MCF 10A (cell line): ENCODE measurements around the gene SLC25A26. TPM values are rescaled to one million over a fixed set of nuclear protein-coding genes. Genes with fewer than 3 reads are reported as not detected.
"Not testable (repeated sequence)": the region's sequence is repeated elsewhere in the genome, so short reads cannot be mapped to it uniquely, and the experiment has no call there.

Experiments
- BruUV-seq: library from RNA; stranded (reverse); fragments of 400-500 nt; replicated peaks from 2 replicates; lab custom pipeline; 2021; lab: Mats Ljungman, UMichigan
- CTCF ChIA-PET: fragments of 300-600 bp; sonication (Branson Sonifier 250); formaldehyde crosslinking; extraction: SDS; loops from one replicate; lab custom pipeline; 2021; ENCODE audit warnings: antibody characterized with exemption, inconsistent platforms; lab: Yijun Ruan, JAX
- POLR2A ChIA-PET: fragments of 300-600, 350-650 bp; sonication (Branson Sonifier 250); formaldehyde crosslinking; extraction: SDS; loops from one replicate; lab custom pipeline; 2020; ENCODE audit warnings: antibody characterized with exemption, inconsistent platforms; lab: Yijun Ruan, JAX
- DNase-seq: peaks from one replicate; pipeline ENCODE4 v3.0.0-alpha.2; 2018; ENCODE audit not compliant: unreplicated experiment
- H3K27ac Mint-ChIP-seq: one replicate; pipeline ENCODE4 v1.8.0; 2022; ENCODE audit warnings: mild to moderate bottlenecking, low read depth, mixed read lengths; ENCODE audit not compliant: unreplicated experiment
- H3K27me3 Mint-ChIP-seq: one replicate; pipeline ENCODE4 v1.8.0; 2022; ENCODE audit warnings: mixed read lengths; ENCODE audit not compliant: insufficient read depth, unreplicated experiment
- H3K36me3 Mint-ChIP-seq: one replicate; pipeline ENCODE4 v1.8.0; 2022; ENCODE audit warnings: mild to moderate bottlenecking, moderate library complexity, mixed read lengths; ENCODE audit not compliant: insufficient read depth, unreplicated experiment
- H3K4me1 Mint-ChIP-seq: one replicate; pipeline ENCODE4 v1.8.0; 2022; ENCODE audit warnings: mixed read lengths; ENCODE audit not compliant: insufficient read depth, unreplicated experiment
- H3K4me3 Mint-ChIP-seq: one replicate; pipeline ENCODE4 v1.8.0; 2022; ENCODE audit warnings: mild to moderate bottlenecking, moderate library complexity, mixed read lengths; ENCODE audit not compliant: unreplicated experiment
- H3K9me3 Mint-ChIP-seq: one replicate; pipeline ENCODE4 v1.8.0; 2022; ENCODE audit warnings: mixed read lengths; ENCODE audit not compliant: unreplicated experiment
- intact Hi-C: fragments of 100-400 bp; cut with micrococcal nuclease; formaldehyde crosslinking; loops from 2 replicates; pipeline ENCODE4 v1.14.1; 2022
- total RNA-seq: library from RNA; stranded (reverse); gene quantifications from 2 replicates; pipeline ENCODE4 v1.2.3, GENCODE V29; 2022
- TF ChIP-seq, protein P1 (sequence below): fragments of 200-600 bp; IDR thresholded peaks from one replicate; pipeline ENCODE4 v1.8.0; 2022; ENCODE audit warnings: antibody characterized with exemption, mild to moderate bottlenecking; ENCODE audit not compliant: unreplicated experiment

Gene SLC25A26
- total RNA-seq, 1 experiment from 2014 or later = 24.8 TPM

- CTCF ChIA-PET = interaction anchor here (1.7 to 2.0 kb wide), 2 partner anchors 9 to 405 kb away, joined by 10 to 13 read pairs; no protein-coding TSS in a partner anchor
- BruUV-seq = no TSS peak
- DNase-seq = no peak
- intact Hi-C loops = no loop called here
- no peak overlapping the region for H3K4me3 Mint-ChIP-seq
- peaks cover 16% of the 10 kb centered on the region for H3K36me3 Mint-ChIP-seq
- H3K4me1 Mint-ChIP-seq = peaks cover 5% of the 10 kb centered on the region
- TF ChIP-seq, protein P1, sequence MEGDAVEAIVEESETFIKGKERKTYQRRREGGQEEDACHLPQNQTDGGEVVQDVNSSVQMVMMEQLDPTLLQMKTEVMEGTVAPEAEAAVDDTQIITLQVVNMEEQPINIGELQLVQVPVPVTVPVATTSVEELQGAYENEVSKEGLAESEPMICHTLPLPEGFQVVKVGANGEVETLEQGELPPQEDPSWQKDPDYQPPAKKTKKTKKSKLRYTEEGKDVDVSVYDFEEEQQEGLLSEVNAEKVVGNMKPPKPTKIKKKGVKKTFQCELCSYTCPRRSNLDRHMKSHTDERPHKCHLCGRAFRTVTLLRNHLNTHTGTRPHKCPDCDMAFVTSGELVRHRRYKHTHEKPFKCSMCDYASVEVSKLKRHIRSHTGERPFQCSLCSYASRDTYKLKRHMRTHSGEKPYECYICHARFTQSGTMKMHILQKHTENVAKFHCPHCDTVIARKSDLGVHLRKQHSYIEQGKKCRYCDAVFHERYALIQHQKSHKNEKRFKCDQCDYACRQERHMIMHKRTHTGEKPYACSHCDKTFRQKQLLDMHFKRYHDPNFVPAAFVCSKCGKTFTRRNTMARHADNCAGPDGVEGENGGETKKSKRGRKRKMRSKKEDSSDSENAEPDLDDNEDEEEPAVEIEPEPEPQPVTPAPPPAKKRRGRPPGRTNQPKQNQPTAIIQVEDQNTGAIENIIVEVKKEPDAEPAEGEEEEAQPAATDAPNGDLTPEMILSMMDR = no peak
- H3K9me3 Mint-ChIP-seq = peaks cover 10% of the 10 kb centered on the region
- POLR2A ChIA-PET = no interaction called here
- H3K27ac Mint-ChIP-seq = no peak overlapping the region
- no peaks in the 10 kb centered on the region for H3K27me3 Mint-ChIP-seq
Observed at GRCh38 chr3:66416556-66417304, 195.9 kb downstream of the SLC25A26 start.

GRCh38 chr3:66418475-66418931 is 197.7 kb downstream of the SLC25A26 start:
- POLR2A ChIA-PET = interaction anchor here (1.3 kb wide), 1 partner anchor 10 kb away, joined by 4 read pairs; no protein-coding TSS in a partner anchor
- intact Hi-C loops = no loop called here
- Mint-ChIP-seq H3K27me3 (no peaks in the 10 kb centered on the region), H3K27ac (no peak overlapping the region), H3K36me3 (peaks cover 19% of the 10 kb centered on the region), H3K9me3 (peaks cover 17% of the 10 kb centered on the region), H3K4me3 (no peak overlapping the region), H3K4me1 (peaks cover 5% of the 10 kb centered on the region)
- BruUV-seq = no TSS peak
- TF ChIP-seq, protein P1 = no peak
- DNase-seq = no peak
- CTCF ChIA-PET = interaction anchor here (0.5 to 2.0 kb wide), 2 partner anchors 404 to 417 kb away, joined by 4 to 10 read pairs; no protein-coding TSS in a partner anchor

DNA sequence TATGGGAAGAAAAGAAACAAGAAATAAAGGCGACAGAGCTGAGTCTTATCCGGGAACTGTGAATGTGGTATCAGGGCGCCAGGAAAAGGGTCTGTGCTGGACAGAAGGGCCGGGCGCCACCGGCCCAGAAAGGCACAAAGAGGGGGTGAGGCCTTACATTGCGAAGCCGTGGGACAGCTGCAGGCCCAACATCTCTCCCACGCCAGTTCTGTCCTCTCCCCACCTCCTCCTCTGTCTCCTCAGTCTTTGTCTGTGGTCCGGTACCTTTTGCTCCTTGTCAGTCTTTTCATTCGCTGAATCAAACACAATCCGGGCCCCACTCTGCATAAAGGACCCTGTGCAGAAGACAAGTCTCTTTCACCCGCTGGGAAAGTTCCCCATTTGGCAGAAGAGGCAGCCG is 198.2 kb downstream of the SLC25A26 start:
- POLR2A ChIA-PET = interaction anchor here (1.3 kb wide), 1 partner anchor 9 kb away, joined by 4 read pairs; no protein-coding TSS in a partner anchor
- TF ChIP-seq, protein P1 = no peak

GRCh38 chr3:66421144-66421543 is 200.3 kb downstream of the SLC25A26 start:
- intact Hi-C loops, CTCF ChIA-PET, BruUV-seq, POLR2A ChIA-PET, H3K27me3 Mint-ChIP-seq, H3K4me3 Mint-ChIP-seq, H3K4me1 Mint-ChIP-seq, H3K27ac Mint-ChIP-seq, DNase-seq: not testable (repeated sequence)
- Mint-ChIP-seq H3K36me3 (peaks cover 19% of the 10 kb centered on the region), H3K9me3 (peaks cover 17% of the 10 kb centered on the region)

More for the DNA sequence above, 198.2 kb downstream of the SLC25A26 start:
- Mint-ChIP-seq H3K27ac (no peak overlapping the region), H3K9me3 (peaks cover 17% of the 10 kb centered on the region), H3K27me3 (no peaks in the 10 kb centered on the region), H3K36me3 (peaks cover 19% of the 10 kb centered on the region), H3K4me1 (peaks cover 5% of the 10 kb centered on the region), H3K4me3 (no peak overlapping the region)
- intact Hi-C loops = no loop called here
- CTCF ChIA-PET = no interaction called here
- no TSS peak for BruUV-seq
- no peak for DNase-seq

DNA sequence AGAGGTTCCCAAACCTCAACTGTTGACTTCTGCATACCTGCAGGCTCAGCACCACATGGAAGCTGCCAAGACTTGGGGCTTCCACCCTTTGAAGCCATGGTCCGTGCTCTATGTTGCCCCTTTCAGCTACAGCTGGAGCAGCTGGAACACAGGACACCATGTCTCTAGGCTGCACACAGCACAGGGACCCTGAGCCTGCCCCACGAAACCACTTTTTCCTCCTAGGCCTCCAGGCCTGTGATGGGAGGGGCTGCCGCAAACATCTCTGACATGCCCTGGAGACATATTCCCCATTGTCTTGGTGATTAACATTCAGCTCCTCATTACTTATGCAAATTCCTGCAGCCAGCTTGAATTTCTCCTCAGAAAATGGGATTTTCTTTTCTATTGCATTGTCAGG is 201.1 kb downstream of the SLC25A26 start:
- peaks cover 14% of the 10 kb centered on the region for H3K36me3 Mint-ChIP-seq
- not testable (repeated sequence) for BruUV-seq

More for the DNA sequence above, 201.1 kb downstream of the SLC25A26 start:
- H3K27me3 Mint-ChIP-seq, CTCF ChIA-PET, intact Hi-C loops, H3K27ac Mint-ChIP-seq, H3K4me3 Mint-ChIP-seq, DNase-seq: not testable (repeated sequence)
- Mint-ChIP-seq H3K4me1 (peaks cover 10% of the 10 kb centered on the region), H3K9me3 (peaks cover 17% of the 10 kb centered on the region)
- POLR2A ChIA-PET = interaction anchor here (0.6 kb wide), 1 partner anchor 52 kb away, joined by 3 read pairs; no protein-coding TSS in a partner anchor
